Astrocyte of the cerebellum (primary cell): ENCODE measurements around the gene SH3RF3.

Experiments
- DNase-seq: peaks from one replicate; pipeline ENCODE4 v3.0.0-alpha.2; 2011; ENCODE audit warnings: low read depth
- H3K4me3 ChIP-seq: 2 replicates; pipeline ENCODE4 v1.5.1; 2011; ENCODE audit warnings: mild to moderate bottlenecking, low read depth, low read length, moderate library complexity
- in situ Hi-C: cut with HindIII; loops from 2 replicates; pipeline ENCODE4 v1.10.0; 2017; ENCODE audit warnings: low sequenced_read_pairs
- TF ChIP-seq, protein P1 (sequence below): IDR thresholded peaks from 2 replicates; pipeline ENCODE4 v1.5.1; 2012; ENCODE audit warnings: low read length, low read depth, moderate library complexity, mild to moderate bottlenecking; ENCODE audit errors: missing control alignments

The SH3RF3 gene

GRCh38 chr2:109453371-109453995 is 324.5 kb downstream of the SH3RF3 start:
- DNase-seq, result no peak
- TF ChIP-seq, protein P1, sequence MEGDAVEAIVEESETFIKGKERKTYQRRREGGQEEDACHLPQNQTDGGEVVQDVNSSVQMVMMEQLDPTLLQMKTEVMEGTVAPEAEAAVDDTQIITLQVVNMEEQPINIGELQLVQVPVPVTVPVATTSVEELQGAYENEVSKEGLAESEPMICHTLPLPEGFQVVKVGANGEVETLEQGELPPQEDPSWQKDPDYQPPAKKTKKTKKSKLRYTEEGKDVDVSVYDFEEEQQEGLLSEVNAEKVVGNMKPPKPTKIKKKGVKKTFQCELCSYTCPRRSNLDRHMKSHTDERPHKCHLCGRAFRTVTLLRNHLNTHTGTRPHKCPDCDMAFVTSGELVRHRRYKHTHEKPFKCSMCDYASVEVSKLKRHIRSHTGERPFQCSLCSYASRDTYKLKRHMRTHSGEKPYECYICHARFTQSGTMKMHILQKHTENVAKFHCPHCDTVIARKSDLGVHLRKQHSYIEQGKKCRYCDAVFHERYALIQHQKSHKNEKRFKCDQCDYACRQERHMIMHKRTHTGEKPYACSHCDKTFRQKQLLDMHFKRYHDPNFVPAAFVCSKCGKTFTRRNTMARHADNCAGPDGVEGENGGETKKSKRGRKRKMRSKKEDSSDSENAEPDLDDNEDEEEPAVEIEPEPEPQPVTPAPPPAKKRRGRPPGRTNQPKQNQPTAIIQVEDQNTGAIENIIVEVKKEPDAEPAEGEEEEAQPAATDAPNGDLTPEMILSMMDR, result no peak
- in situ Hi-C loops, result no loop called here
- no peak overlapping the region for H3K4me3 ChIP-seq

- no peak for DNase-seq
- no peak overlapping the region for H3K4me3 ChIP-seq
- in situ Hi-C loops, result no loop called here
- TF ChIP-seq, protein P1, result no peak
Observed at GRCh38 chr2:109454304-109454703, 325.3 kb downstream of the SH3RF3 start.

GRCh38 chr2:109454765-109455394 is 325.9 kb downstream of the SH3RF3 start:
- in situ Hi-C loops, result no loop called here
- no peak overlapping the region for H3K4me3 ChIP-seq
- DNase-seq, result no peak
- TF ChIP-seq, protein P1, result no peak

DNA sequence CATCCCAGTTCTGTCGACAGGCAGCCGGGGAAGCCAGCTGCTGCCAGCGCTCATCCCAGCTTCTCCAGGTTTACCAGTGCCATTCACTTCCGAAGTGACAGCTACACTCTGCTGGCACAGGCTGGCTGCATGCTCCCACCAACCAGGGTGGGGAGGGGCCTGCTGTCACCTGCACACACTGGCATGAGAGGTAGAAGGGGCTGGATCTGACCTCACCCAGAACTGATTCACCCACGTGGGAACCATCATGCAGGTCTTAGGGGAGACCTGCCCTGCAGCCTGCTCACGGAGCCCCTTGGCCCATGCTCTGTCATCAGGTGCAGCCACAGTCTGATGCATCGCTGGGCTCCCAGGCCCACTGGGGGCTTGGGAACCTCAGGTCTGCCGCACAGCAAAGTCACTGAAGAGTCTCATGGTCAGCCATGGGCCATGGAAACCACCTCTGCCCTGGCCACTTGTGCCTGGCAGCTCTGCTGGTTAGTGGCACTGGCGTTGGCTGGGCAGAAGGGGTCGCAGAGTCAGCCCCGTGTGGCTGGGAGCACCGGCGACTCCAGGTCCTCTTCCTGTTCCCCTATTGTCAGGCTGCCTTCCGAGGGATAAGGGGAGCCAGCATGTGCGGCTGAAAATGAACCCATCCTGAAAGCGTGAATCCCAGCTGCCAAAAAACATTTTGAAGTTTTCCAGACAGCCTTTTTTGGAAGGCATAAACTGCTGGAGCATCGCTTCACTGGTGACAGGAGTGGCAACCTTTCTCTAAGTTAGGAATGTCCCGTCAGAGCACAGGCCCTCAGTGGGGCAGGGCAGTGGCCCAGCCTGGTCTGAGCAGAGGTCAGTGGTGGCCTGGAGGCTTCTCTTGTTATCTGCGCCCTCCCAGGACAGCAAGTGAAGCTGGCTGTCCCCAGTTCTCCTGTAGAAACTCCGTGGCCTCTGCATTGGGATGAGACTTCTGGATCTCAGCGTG is 327.0 kb downstream of the SH3RF3 start:
- no peak for DNase-seq
- no peak overlapping the region for H3K4me3 ChIP-seq
- in situ Hi-C loops, result no loop called here
- TF ChIP-seq, protein P1, result no peak

GRCh38 chr2:109456776-109457175 is 327.8 kb downstream of the SH3RF3 start:
- H3K4me3 ChIP-seq, result no peak overlapping the region
- DNase-seq, result no peak
- TF ChIP-seq, protein P1, result no peak
- in situ Hi-C loops, result no loop called here

DNA sequence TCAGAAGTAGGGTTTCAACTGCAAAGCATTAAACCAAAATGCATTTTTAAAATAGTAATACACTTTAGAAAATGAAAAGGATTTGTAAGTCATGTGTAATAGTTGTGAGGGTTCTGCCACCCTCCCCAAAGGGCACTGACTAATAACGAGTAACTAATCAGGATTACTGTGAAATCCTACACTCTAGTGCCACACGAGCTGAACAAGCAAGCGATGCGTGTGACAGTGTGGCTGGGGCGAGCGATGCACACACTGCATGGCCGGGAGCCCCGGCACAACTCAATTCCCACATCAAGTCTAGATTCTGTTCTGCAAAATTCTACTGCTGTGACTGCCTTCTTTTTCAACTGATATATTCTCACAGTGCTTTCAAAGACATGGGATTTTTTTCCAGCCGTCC is 328.4 kb downstream of the SH3RF3 start:
- TF ChIP-seq, protein P1, result no peak
- no peak for DNase-seq
- no peak overlapping the region for H3K4me3 ChIP-seq
- in situ Hi-C loops, result no loop called here
